Stimulated activated CD8-positive, alpha-beta memory T cell treated with anti-CD3 and anti-CD28 coated beads, Interleukin-12 subunit alpha, Interleukin-12 subunit beta, amount 100 ng/mL, for 24 hours (primary cell): ENCODE measurements around the gene SFN.
A peak's percentile ranks its signal among the peaks of the same experiment; 100 is the strongest.
"Not testable (repeated sequence)": the region's sequence is repeated elsewhere in the genome, so short reads cannot be mapped to it uniquely, and the experiment has no call there.

Experiments
- DNase-seq: peaks from one replicate; pipeline ENCODE4 v3.0.0-alpha.2; 2020; ENCODE audit errors: extremely low read depth

The SFN gene

GRCh38 chr1:26862781-26863684 lies at the start of gene SFN:
Gene SFN, plus strand, starts transcription at chr1:26863149. Its CDS starts 64 bp downstream, at chr1:26863213.
- DNase-seq = no peak

DNA sequence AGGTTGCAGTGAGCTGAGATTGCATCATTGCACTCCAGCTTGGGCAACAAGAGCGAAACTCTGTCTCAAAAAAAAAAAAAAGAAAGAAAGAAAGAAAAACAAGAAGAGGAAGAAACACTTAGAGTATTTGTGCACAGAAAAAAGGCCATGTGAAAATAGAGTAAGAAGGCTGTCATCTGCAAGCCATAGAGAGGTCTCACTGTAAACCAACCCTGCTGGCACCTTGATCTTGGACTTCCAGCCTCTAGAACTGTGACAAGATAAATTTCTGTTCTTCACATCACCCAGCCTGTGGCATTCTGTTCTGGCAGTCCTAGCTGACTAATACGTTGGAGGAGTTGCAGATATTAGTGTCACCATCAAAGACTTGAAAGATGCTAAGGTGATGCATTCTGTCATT lies 48.6 kb upstream of the SFN start:
- DNase-seq = no peak

DNA sequence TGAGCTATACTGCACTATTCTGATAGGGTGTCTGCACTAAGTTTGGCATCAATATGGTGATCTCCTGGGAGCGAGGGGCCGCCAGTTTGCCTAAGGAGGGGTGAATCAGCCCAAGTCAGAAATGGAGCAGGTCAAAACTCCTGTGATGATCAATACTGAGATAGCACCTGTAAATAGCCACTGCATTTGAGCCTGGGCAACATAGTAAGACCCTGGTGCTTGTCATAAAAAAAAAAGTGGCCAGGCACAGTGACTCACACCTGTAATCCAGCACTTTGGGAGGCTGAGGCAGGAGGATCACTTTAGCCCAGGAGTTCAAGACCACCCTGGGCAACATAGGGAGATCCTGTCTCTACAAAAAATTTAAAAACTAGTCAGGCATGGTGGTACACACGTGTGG lies 48.1 kb upstream of the SFN start:
- no peak for DNase-seq

- DNase-seq = no peak
These were observed 42.1 kb upstream of the SFN start for GRCh38 chr1:26820784-26821269.

DNA sequence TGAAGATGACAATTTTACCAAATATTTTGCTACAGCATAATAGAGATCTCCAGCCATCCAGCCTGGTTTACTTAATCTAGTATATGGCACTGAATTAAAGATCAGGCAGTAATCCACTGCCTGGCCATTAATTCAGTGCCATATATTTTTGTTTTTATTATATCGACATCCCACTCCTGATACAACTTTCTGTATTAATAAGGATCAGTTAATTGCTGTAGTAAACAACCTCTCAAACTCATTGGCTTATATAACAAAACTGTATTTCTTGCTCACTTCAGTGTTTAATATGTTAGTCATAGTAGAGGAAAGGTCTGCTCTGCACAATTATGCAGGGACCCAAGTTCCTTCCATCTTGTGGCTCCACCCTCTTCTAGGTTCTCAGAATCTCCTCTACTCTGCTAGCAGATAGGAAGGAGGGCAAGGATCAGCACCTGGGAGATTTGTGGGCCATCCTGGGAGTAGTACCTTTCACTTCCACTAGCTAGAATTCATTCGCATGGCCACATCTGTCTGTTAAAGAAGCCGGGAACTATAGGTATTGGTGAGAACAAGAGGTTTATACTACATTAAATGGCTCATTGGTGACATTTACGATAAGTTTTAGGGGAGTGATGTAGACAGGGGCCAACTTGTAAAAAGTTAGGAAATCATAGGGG lies 40.1 kb upstream of the SFN start:
- no peak for DNase-seq

DNA sequence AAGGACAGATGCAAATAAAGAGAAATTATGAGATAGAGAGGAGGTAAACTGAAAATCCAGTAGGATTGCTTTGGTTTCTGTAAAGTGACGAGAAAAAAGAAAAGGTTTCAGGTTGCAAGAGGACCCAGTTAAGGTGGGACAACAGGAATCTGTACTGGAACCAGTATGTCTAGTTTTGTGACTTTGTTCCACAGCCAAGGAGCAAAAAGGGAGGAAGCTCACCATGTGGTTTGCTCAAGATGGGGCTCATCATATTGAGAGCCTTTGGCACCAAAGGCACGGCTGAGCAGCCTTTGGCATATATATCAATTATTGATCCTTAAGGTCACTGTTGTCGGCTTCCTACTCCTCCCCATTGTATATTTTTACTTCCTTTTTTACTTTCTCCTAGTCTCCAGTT lies 38.2 kb upstream of the SFN start:
- DNase-seq = no peak

- DNase-seq = no peak
These were observed 36.5 kb upstream of the SFN start, which contains the start of gene ZDHHC18 for GRCh38 chr1:26826261-26827105. Gene ZDHHC18, plus strand, starts transcription at chr1:26826688. Its CDS starts 117 bp downstream, at chr1:26826805.

GRCh38 chr1:26827106-26827604 lies 35.8 kb upstream of the SFN start:
- DNase-seq = no peak

DNA sequence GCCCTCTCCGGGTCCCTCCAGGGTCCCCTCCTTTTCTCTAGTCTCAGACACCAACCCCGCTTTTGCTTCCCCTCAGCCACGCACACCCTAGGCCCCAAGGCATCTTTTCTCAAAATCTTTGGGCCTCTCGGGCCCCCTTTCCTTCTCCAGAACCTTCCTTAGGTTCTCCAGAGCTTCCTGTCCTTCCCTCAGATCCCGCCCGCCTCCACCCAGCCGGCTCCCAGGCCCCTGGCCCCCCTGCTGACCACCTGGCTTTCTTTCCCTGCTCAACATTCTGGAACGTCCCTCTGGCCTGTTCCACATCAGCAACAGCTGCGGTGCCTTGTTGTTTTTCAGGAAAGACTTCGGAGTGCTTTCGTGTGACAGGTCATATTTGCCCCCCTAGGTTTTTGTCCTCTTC lies 35.3 kb upstream of the SFN start:
- no peak for DNase-seq

DNA sequence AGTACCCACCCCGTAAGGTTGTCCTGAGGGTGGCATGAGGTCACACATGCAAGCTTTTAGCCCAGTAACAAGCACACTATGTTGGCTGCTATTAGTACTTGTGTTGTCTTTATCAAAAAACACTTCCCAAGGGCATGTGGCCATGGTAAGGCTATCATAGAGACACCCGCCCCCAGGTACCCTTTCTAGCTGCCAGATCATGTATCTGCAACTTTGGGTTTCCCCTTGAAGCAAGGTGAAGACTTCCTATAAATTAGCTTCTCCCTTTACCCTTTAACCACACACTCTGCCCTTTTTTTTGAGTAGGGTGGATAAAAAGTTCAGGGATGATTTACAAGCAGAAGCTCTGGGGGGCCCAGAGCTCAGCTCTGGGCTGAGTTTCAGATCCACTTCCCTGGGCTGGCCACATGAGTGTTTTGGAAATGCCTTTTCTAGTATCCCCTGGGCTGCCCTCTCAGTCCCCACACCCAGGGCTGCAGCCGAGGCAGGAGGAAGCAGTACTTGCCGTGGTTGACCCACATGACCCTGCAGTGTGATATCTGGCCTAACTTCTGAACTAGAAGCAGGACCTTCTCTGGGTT lies 34.4 kb upstream of the SFN start:
- no peak for DNase-seq

DNA sequence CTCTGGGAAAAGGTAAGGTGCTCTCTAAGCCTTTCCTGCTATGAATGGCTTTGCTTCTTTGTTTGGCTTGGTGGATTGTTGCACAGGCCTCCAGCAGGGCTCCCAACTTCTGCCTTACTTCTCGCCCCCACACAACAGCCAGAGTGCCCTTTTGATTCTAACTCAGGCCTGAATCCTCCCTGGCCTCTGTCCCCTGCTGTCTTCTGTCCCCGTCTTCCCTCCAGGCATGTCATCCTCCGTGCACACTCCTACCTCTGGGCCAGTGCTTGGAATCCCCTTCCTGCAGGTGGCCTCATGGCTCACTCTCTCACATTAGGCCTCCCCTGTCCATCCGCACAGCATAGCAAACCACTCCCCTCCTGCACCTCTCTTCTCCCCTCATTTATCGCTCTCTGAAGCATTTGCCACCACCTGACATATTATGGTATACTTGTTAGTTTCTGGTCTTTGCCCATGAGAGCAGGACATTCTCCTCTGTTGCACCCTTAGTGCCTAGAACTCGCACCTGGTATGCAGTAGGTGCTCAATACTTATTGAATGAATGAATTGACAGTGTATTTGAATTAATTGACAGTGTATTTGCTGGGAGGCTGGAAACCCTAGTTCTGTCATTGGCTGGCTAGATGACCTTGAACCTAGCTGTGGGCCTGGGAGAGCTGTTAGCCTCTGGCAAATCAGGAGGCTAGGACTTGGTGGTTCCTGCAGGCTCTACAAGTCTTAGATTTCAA lies 33.6 kb upstream of the SFN start:
- no peak for DNase-seq

- DNase-seq = no peak
These were observed 31.9 kb upstream of the SFN start for GRCh38 chr1:26831059-26831458.

DNA sequence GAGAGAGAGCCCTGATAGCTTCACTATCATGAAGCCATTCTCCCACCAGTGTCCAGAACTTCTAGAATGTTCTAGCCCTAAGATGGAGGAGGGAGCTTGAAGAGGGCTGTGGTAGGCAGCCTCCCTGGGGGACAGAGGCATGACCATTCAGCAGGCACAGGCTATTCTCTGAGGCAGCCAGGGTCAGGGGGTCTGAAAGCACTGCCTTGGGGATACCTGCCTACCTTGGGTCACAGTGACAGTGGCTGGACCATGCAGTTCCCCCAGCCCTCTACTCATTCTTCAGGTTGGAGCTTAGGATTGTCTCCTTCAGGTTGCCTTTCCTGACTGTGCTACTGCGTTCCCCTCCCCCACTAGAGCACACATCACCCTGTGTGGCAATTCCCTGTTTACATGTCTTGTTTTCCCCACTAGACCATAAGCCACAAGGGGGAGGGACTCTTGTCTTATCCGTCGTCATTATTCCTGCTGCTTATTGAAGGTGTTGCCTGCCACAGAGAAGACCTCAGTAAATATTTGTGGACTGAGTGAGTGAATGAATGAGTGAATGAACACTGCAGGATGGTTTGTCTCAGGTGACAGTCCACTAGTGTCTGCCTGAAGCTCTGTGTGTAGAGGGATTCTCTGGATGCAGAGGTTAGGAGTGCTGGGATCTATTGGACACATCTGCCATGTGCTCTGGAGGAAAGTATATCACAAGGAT lies 31.3 kb upstream of the SFN start:
- no peak for DNase-seq

GRCh38 chr1:26832249-26832960 lies 30.5 kb upstream of the SFN start:
- no peak for DNase-seq

GRCh38 chr1:26833432-26834405 lies 29.2 kb upstream of the SFN start:
- peak; percentile 69 for DNase-seq

- DNase-seq = not testable (repeated sequence)
These were observed 25.3 kb upstream of the SFN start for GRCh38 chr1:26837665-26838064.

DNA sequence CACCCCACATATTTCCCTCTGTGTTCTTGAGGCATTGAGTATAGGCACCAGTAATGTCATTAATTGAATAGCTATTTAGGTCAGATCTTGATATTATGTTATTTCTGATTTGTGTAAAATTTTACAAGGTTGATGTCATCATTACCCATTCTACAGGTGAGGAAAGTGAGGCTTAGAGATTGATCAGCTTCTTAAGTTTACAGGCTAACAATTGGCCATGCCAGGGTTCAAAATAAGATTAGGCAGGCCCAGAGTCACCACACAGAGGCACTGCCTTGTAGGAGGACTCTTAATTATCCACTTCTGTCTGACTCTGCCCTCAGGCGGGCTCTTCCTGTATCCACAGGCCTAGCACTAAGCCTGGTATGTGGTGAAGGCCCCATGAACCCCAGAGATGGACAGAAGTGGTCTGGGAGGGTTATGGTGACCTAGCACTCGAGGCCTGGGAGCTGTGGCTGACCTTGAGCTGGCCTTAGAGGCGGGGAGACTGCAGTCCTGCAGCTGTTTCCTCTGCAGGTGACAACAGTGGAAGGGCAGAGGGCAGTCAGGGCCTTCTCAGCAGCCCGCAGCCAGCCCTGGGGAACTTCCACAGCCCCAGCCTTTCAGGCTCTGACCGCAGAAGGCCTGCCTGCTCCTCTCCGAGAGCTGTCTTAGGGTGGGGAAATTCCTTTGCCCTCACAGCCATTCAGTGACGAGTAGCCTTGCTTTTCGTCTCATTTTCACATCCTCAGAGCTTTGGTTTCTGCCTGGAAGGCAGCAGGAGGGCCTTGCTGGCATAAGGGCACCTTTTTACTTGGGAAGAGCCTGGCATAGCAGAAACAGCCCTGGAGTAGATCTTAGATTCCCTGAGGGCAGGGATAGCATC lies 24.2 kb upstream of the SFN start:
- no peak for DNase-seq
